ENCODE measurements around the gene DPH3.

DPH3 gene

GRCh38 chr3:16279010-16279801 lies 14.5 kb upstream of the DPH3 start:
- Mint-ChIP-seq H3K27ac (no peak overlapping the region), H3K36me3 (ENCODE audit: low read depth) (peaks cover 56% of the 10 kb centered on the region), H3K27me3 (no peaks in the 10 kb centered on the region), H3K4me3 (no peak overlapping the region), H3K9me3 (no peaks in the 10 kb centered on the region), H3K4me1 (ENCODE audit: low read depth) (peaks cover 6% of the 10 kb centered on the region)

GRCh38 chr3:16277471-16277870 lies 12.7 kb upstream of the DPH3 start:
- H3K27me3 Mint-ChIP-seq = no peaks in the 10 kb centered on the region
- H3K9me3 Mint-ChIP-seq = no peaks in the 10 kb centered on the region
- H3K4me1 Mint-ChIP-seq (ENCODE audit: low read depth) = no peaks in the 10 kb centered on the region
- no peak overlapping the region for H3K27ac Mint-ChIP-seq
- peaks cover 46% of the 10 kb centered on the region for H3K36me3 Mint-ChIP-seq (ENCODE audit: low read depth)
- H3K4me3 Mint-ChIP-seq = no peak overlapping the region

- H3K4me3 Mint-ChIP-seq = no peak overlapping the region
- no peaks in the 10 kb centered on the region for H3K27me3 Mint-ChIP-seq
- peaks cover 66% of the 10 kb centered on the region for H3K36me3 Mint-ChIP-seq (ENCODE audit: low read depth)
- no peaks in the 10 kb centered on the region for H3K9me3 Mint-ChIP-seq
- H3K27ac Mint-ChIP-seq = no peak overlapping the region
- peaks cover under 1% of the 10 kb centered on the region for H3K4me1 Mint-ChIP-seq (ENCODE audit: low read depth)
Observed at GRCh38 chr3:16273867-16274266, 9.1 kb upstream of the DPH3 start.

- H3K4me1 Mint-ChIP-seq (ENCODE audit: low read depth) = peaks cover 9% of the 10 kb centered on the region
- no peak overlapping the region for H3K27ac Mint-ChIP-seq
- peaks cover 61% of the 10 kb centered on the region for H3K36me3 Mint-ChIP-seq (ENCODE audit: low read depth)
- no peaks in the 10 kb centered on the region for H3K27me3 Mint-ChIP-seq
- no peaks in the 10 kb centered on the region for H3K9me3 Mint-ChIP-seq
- no peak overlapping the region for H3K4me3 Mint-ChIP-seq
Observed at GRCh38 chr3:16272588-16272987, 7.8 kb upstream of the DPH3 start.

GRCh38 chr3:16270855-16271254 lies 6.1 kb upstream of the DPH3 start:
- H3K9me3 Mint-ChIP-seq = no peaks in the 10 kb centered on the region
- peaks cover 26% of the 10 kb centered on the region for H3K4me1 Mint-ChIP-seq (ENCODE audit: low read depth)
- peaks cover 54% of the 10 kb centered on the region for H3K36me3 Mint-ChIP-seq (ENCODE audit: low read depth)
- H3K27me3 Mint-ChIP-seq = no peaks in the 10 kb centered on the region
- H3K4me3 Mint-ChIP-seq = no peak overlapping the region
- no peak overlapping the region for H3K27ac Mint-ChIP-seq

- peak overlapping the region; percentile 98 for H3K4me3 Mint-ChIP-seq
- H3K9me3 Mint-ChIP-seq = no peaks in the 10 kb centered on the region
- H3K27ac Mint-ChIP-seq = peak overlapping the region; percentile 42
- H3K27me3 Mint-ChIP-seq = no peaks in the 10 kb centered on the region
- peaks cover 30% of the 10 kb centered on the region for H3K36me3 Mint-ChIP-seq (ENCODE audit: low read depth)
- H3K4me1 Mint-ChIP-seq (ENCODE audit: low read depth) = peaks cover 34% of the 10 kb centered on the region
Observed at GRCh38 chr3:16266714-16267113, 2.0 kb upstream of the DPH3 start.

GRCh38 chr3:16265455-16265786 lies 678 bp upstream of the DPH3 start:
- Mint-ChIP-seq H3K4me3 (peak overlapping the region; percentile 98), H3K36me3 (ENCODE audit: low read depth) (peaks cover 24% of the 10 kb centered on the region), H3K4me1 (ENCODE audit: low read depth) (peaks cover 34% of the 10 kb centered on the region), H3K9me3 (no peaks in the 10 kb centered on the region), H3K27me3 (no peaks in the 10 kb centered on the region), H3K27ac (peak overlapping the region; percentile 98)

- peak overlapping the region; percentile 98 for H3K27ac Mint-ChIP-seq
- H3K9me3 Mint-ChIP-seq = no peaks in the 10 kb centered on the region
- peaks cover 22% of the 10 kb centered on the region for H3K36me3 Mint-ChIP-seq (ENCODE audit: low read depth)
- H3K4me3 Mint-ChIP-seq = peak overlapping the region; percentile 98
- no peaks in the 10 kb centered on the region for H3K27me3 Mint-ChIP-seq
- peaks cover 38% of the 10 kb centered on the region for H3K4me1 Mint-ChIP-seq (ENCODE audit: low read depth)
Observed at GRCh38 chr3:16264174-16264707, 502 bp downstream of the DPH3 start.

- no peak overlapping the region for H3K27ac Mint-ChIP-seq
- H3K4me3 Mint-ChIP-seq = no peak overlapping the region
- peaks cover 25% of the 10 kb centered on the region for H3K4me1 Mint-ChIP-seq (ENCODE audit: low read depth)
- H3K36me3 Mint-ChIP-seq (ENCODE audit: low read depth) = peaks cover 21% of the 10 kb centered on the region
- H3K9me3 Mint-ChIP-seq = no peaks in the 10 kb centered on the region
- H3K27me3 Mint-ChIP-seq = no peaks in the 10 kb centered on the region
Observed at GRCh38 chr3:16262174-16262573, 2.6 kb downstream of the DPH3 start.

GRCh38 chr3:16260046-16260445 lies 4.7 kb downstream of the DPH3 start:
- Mint-ChIP-seq H3K27me3 (no peaks in the 10 kb centered on the region), H3K4me3 (no peak overlapping the region), H3K27ac (no peak overlapping the region), H3K4me1 (ENCODE audit: low read depth) (peaks cover 11% of the 10 kb centered on the region), H3K9me3 (no peaks in the 10 kb centered on the region), H3K36me3 (ENCODE audit: low read depth) (peaks cover 21% of the 10 kb centered on the region)

GRCh38 chr3:16258866-16259265 lies 5.9 kb downstream of the DPH3 start:
- Mint-ChIP-seq H3K4me1 (ENCODE audit: low read depth) (peaks cover 10% of the 10 kb centered on the region), H3K27ac (no peak overlapping the region), H3K4me3 (no peak overlapping the region), H3K9me3 (no peaks in the 10 kb centered on the region), H3K27me3 (no peaks in the 10 kb centered on the region), H3K36me3 (ENCODE audit: low read depth) (peaks cover 17% of the 10 kb centered on the region)

GRCh38 chr3:16258177-16258576 lies 6.6 kb downstream of the DPH3 start:
- Mint-ChIP-seq H3K27me3 (no peaks in the 10 kb centered on the region), H3K9me3 (no peaks in the 10 kb centered on the region), H3K4me1 (ENCODE audit: low read depth) (peaks cover 9% of the 10 kb centered on the region), H3K4me3 (no peak overlapping the region), H3K36me3 (ENCODE audit: low read depth) (peaks cover 17% of the 10 kb centered on the region), H3K27ac (no peak overlapping the region)

GRCh38 chr3:16257309-16257708 lies 7.4 kb downstream of the DPH3 start:
- Mint-ChIP-seq H3K9me3 (no peaks in the 10 kb centered on the region), H3K27ac (no peak overlapping the region), H3K4me3 (no peak overlapping the region), H3K4me1 (ENCODE audit: low read depth) (peaks cover 14% of the 10 kb centered on the region), H3K36me3 (ENCODE audit: low read depth) (peaks cover 17% of the 10 kb centered on the region), H3K27me3 (no peaks in the 10 kb centered on the region)

GRCh38 chr3:16255726-16256125 lies 9.0 kb downstream of the DPH3 start:
- H3K27ac Mint-ChIP-seq = no peak overlapping the region
- H3K9me3 Mint-ChIP-seq = no peaks in the 10 kb centered on the region
- H3K4me1 Mint-ChIP-seq (ENCODE audit: low read depth) = peaks cover 14% of the 10 kb centered on the region
- no peak overlapping the region for H3K4me3 Mint-ChIP-seq
- peaks cover 12% of the 10 kb centered on the region for H3K36me3 Mint-ChIP-seq (ENCODE audit: low read depth)
- H3K27me3 Mint-ChIP-seq = no peaks in the 10 kb centered on the region

- H3K4me1 Mint-ChIP-seq (ENCODE audit: low read depth) = peaks cover 14% of the 10 kb centered on the region
- no peaks in the 10 kb centered on the region for H3K27me3 Mint-ChIP-seq
- no peaks in the 10 kb centered on the region for H3K9me3 Mint-ChIP-seq
- peaks cover 12% of the 10 kb centered on the region for H3K36me3 Mint-ChIP-seq (ENCODE audit: low read depth)
- no peak overlapping the region for H3K4me3 Mint-ChIP-seq
- no peak overlapping the region for H3K27ac Mint-ChIP-seq
Observed at GRCh38 chr3:16255326-16255725, 9.4 kb downstream of the DPH3 start.

GRCh38 chr3:16254916-16255315 lies 9.8 kb downstream of the DPH3 start:
- Mint-ChIP-seq H3K4me1 (ENCODE audit: low read depth) (peaks cover 13% of the 10 kb centered on the region), H3K4me3 (no peak overlapping the region), H3K36me3 (ENCODE audit: low read depth) (peaks cover 8% of the 10 kb centered on the region), H3K27ac (no peak overlapping the region), H3K9me3 (no peaks in the 10 kb centered on the region), H3K27me3 (no peaks in the 10 kb centered on the region)
